GM12874 (cell line): ENCODE data around the gene NRIP1.

Source experiments
- TF ChIP-seq, protein P1 (sequence below): IDR thresholded peaks from 2 replicates; pipeline ENCODE4 v1.5.1; 2011; ENCODE audit warnings: low read depth, mild to moderate bottlenecking, control low read depth, low read length, moderate library complexity; ENCODE audit not compliant: insufficient read depth

NRIP1 gene

GRCh38 chr21:15026370-15026769, 38.4 kb downstream of the NRIP1 start:
- TF ChIP-seq, protein P1, sequence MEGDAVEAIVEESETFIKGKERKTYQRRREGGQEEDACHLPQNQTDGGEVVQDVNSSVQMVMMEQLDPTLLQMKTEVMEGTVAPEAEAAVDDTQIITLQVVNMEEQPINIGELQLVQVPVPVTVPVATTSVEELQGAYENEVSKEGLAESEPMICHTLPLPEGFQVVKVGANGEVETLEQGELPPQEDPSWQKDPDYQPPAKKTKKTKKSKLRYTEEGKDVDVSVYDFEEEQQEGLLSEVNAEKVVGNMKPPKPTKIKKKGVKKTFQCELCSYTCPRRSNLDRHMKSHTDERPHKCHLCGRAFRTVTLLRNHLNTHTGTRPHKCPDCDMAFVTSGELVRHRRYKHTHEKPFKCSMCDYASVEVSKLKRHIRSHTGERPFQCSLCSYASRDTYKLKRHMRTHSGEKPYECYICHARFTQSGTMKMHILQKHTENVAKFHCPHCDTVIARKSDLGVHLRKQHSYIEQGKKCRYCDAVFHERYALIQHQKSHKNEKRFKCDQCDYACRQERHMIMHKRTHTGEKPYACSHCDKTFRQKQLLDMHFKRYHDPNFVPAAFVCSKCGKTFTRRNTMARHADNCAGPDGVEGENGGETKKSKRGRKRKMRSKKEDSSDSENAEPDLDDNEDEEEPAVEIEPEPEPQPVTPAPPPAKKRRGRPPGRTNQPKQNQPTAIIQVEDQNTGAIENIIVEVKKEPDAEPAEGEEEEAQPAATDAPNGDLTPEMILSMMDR, result no peak

- TF ChIP-seq, protein P1, result no peak
Measured at GRCh38 chr21:15023776-15024175, 41.0 kb downstream of the NRIP1 start.

- TF ChIP-seq, protein P1, result no peak
Measured at GRCh38 chr21:15022608-15023261, 42.1 kb downstream of the NRIP1 start.

- TF ChIP-seq, protein P1, result no peak
Measured at GRCh38 chr21:15020797-15021196, 44.0 kb downstream of the NRIP1 start.

- TF ChIP-seq, protein P1, result no peak
Measured at GRCh38 chr21:15018382-15018781, 46.4 kb downstream of the NRIP1 start.

DNA sequence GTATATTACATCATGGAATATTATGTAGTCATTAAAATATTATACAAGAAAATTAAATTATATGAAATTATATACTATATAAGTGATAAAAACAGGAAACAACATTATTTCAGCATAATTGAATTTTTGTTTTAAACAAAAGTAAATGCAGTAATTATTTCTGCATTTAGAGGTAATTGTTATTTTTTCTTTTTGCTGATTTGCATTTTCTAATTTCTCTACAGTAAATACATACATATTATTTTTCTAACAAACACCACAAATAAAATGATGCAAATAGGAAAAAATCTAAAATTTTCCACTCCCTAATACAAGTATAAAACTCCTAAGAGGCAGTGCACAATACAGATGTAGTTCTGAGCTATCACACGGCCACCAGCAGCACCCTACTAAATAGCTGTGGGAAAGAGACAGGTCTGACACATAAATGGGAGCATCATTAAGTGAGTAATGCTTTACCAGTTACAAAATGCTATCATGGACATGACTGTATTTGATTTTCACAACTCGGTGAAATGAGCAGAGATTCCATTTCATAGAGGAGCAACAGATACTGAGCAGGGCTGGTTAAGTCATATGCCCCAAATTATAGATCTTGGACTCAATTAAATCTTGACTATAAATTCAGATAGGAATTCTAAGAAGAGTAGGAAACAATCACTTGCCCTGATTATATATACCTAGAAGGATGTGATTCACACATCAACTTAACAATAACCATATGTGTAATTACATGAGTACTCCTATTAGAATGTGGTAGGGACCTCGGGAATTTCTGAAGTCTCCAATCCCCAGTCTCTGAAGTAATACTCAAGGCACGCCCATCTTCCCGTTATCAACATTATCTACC, 49.0 kb downstream of the NRIP1 start:
- TF ChIP-seq, protein P1, result no peak

DNA sequence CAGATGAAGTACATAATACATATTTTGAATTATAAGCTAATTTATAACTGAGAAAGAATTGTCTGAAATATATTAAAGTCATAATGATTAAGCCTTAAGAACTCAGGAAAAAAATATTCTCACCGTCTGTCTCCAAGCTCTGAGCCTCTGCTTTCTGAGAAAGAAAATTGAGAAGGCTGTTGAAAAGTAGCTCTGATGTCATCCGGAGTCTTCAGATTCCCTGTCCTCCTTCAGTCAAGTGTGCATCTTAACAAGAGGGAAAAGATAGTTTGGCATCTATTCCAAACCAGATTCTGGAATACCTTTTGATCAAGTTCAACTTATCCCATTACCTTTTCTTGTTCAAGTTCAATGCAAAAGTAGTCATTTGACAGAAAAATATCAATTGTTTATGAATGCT, 50.6 kb downstream of the NRIP1 start:
- TF ChIP-seq, protein P1, result no peak
